ENCODE measurements around the gene PSD2. TPM values are rescaled to one million over a fixed set of nuclear protein-coding genes. Genes with fewer than 3 reads are reported as not detected.

The PSD2 gene
- total RNA-seq, 4 donors from 2014 or later: 0.16 TPM; not detected in 3

- in situ Hi-C loops (cut with MboI; ENCODE audit: low pct_ligation_motif_present in 1 of 4, low pct_unique_long_range_greater_than_20kb in 1 of 4, low sequenced_read_pairs in 3 of 4): no loop called here
- H3K4me1 ChIP-seq: no peaks in the 10 kb centered on the region
- TF ChIP-seq POLR2AphosphoS5 (IDR thresholded peaks at IDR 0.05): no peak
Measured at GRCh38 chr5:139805545-139805944, 9.9 kb downstream of the PSD2 start.

GRCh38 chr5:139806111-139806510 lies 10.5 kb downstream of the PSD2 start:
- WGBS, 2 donors (ENCODE audit: low coverage in 1 of 2): 60% methylated on average over 4 of the region's 4 CpGs; no CpG with 5 or more reads in 1 of the 2 donors
- H3K36me3 ChIP-seq: no peaks in the 10 kb centered on the region
- TF ChIP-seq POLR2A (IDR thresholded peaks at IDR 0.05): no peak
- TF ChIP-seq CTCF (IDR thresholded peaks at IDR 0.05): no peak
- H3K27me3 ChIP-seq: peaks cover 30% of the 10 kb centered on the region
- no peak overlapping the region for H3K27ac ChIP-seq
- H3K9me3 ChIP-seq: no peaks in the 10 kb centered on the region
- no peak for DNase-seq
- in situ Hi-C loops (cut with MboI; ENCODE audit: low pct_ligation_motif_present in 1 of 4, low pct_unique_long_range_greater_than_20kb in 1 of 4, low sequenced_read_pairs in 3 of 4): no loop called here
- H3K4me1 ChIP-seq: no peaks in the 10 kb centered on the region
- intact Hi-C loops (cut with DNase I; ENCODE audit: low total_unique reads): no loop called here
- H3K4me3 ChIP-seq: no peak overlapping the region

More at GRCh38 chr5:139805545-139805944, 9.9 kb downstream of the PSD2 start:
- H3K36me3 ChIP-seq: no peaks in the 10 kb centered on the region
- H3K9me3 ChIP-seq: no peaks in the 10 kb centered on the region
- intact Hi-C loops (cut with DNase I; ENCODE audit: low total_unique reads): no loop called here
- H3K4me3 ChIP-seq: no peak overlapping the region
- no peak for DNase-seq
- H3K27me3 ChIP-seq: peaks cover 36% of the 10 kb centered on the region
- WGBS, 2 donors (ENCODE audit: low coverage in 1 of 2): 89% methylated on average over 2 of the region's 2 CpGs; no CpG with 5 or more reads in 1 of the 2 donors
- no peak overlapping the region for H3K27ac ChIP-seq

GRCh38 chr5:139806726-139807646 lies 11.4 kb downstream of the PSD2 start:
- intact Hi-C loops (cut with DNase I; ENCODE audit: low total_unique reads) (no loop called here), in situ Hi-C loops (cut with MboI; ENCODE audit: low pct_ligation_motif_present in 1 of 4, low pct_unique_long_range_greater_than_20kb in 1 of 4, low sequenced_read_pairs in 3 of 4) (no loop called here)
- WGBS, 2 donors (ENCODE audit: low coverage in 1 of 2): 20 to 54% methylated on average over 1 to 8 of the region's 8 CpGs
- no peak for DNase-seq
- no peaks in the 10 kb centered on the region for H3K36me3 ChIP-seq
- H3K27ac ChIP-seq: no peak overlapping the region
- no peaks in the 10 kb centered on the region for H3K9me3 ChIP-seq
- TF ChIP-seq POLR2AphosphoS5 (IDR thresholded peaks at IDR 0.05) (no peak), CTCF (IDR thresholded peaks at IDR 0.05) (no peak), POLR2A (IDR thresholded peaks at IDR 0.05) (no peak), EP300 (IDR thresholded peaks at IDR 0.05; ENCODE audit: low read depth) (no peak)
- H3K27me3 ChIP-seq: peaks cover 24% of the 10 kb centered on the region
- H3K4me3 ChIP-seq: no peak overlapping the region
- no peaks in the 10 kb centered on the region for H3K4me1 ChIP-seq

GRCh38 chr5:139807647-139808030 lies 12.0 kb downstream of the PSD2 start:
- H3K4me3 ChIP-seq: no peak overlapping the region
- H3K4me1 ChIP-seq: no peaks in the 10 kb centered on the region
- H3K36me3 ChIP-seq: no peaks in the 10 kb centered on the region
- no peaks in the 10 kb centered on the region for H3K9me3 ChIP-seq
- WGBS, 2 donors (ENCODE audit: low coverage in 1 of 2): 74% methylated on average over 6 of the region's 6 CpGs; no CpG with 5 or more reads in 1 of the 2 donors
- H3K27ac ChIP-seq: no peak overlapping the region
- in situ Hi-C loops (cut with MboI; ENCODE audit: low pct_ligation_motif_present in 1 of 4, low pct_unique_long_range_greater_than_20kb in 1 of 4, low sequenced_read_pairs in 3 of 4): no loop called here
- peaks cover 17% of the 10 kb centered on the region for H3K27me3 ChIP-seq
- intact Hi-C loops (cut with DNase I; ENCODE audit: low total_unique reads): no loop called here
- no peak for DNase-seq
- TF ChIP-seq CTCF (IDR thresholded peaks at IDR 0.05): no peak
- TF ChIP-seq EP300 (IDR thresholded peaks at IDR 0.05; ENCODE audit: low read depth): no peak
- TF ChIP-seq POLR2A (IDR thresholded peaks at IDR 0.05): no peak
- no peak for TF ChIP-seq POLR2AphosphoS5 (IDR thresholded peaks at IDR 0.05)

Data from transverse colon (tissue), 4 donors.